ENCODE measurements around the gene DENND1A.

DENND1A gene

GRCh38 chr9:123922431-123922830 is 7.5 kb downstream of the DENND1A start:
- Histone ChIP-seq H3K79me2 (ENCODE audit: insufficient read depth, low read length) (0 out of 2 replicates have a peak, but pooled peaks cover 4% of the 10 kb centered on the region), H3K4me2 (ENCODE audit: low read depth, low read length, poor library complexity, severe bottlenecking) (no peak overlapping the region), H4K20me1 (ENCODE audit: low read depth, low read length) (no peaks in the 10 kb centered on the region; the same call in 1 of the 2 replicates), H3K27me3 (ENCODE audit: low read length) (no peaks in the 10 kb centered on the region), H3K27ac (ENCODE audit: low read depth, low read length) (no peak overlapping the region), H3F3A (ENCODE audit: insufficient read depth) (no peaks in the 10 kb centered on the region), H3K4me3 (ENCODE audit: insufficient read depth, low read length, poor library complexity, severe bottlenecking) (no peak overlapping the region), H3K36me3 (ENCODE audit: low read length) (no peaks in the 10 kb centered on the region), H3K9me2 (replicated peaks; ENCODE audit: insufficient read depth, low read length) (no peaks in the 10 kb centered on the region), H2AFZ (ENCODE audit: low read depth, low read length, severe bottlenecking) (no peak overlapping the region), H3K9me3 (ENCODE audit: insufficient read depth, low read length) (no peaks in the 10 kb centered on the region), H3K9ac (ENCODE audit: low read length) (no peak overlapping the region)
- TF ChIP-seq CTCF (IDR thresholded peaks at IDR 0.05; ENCODE audit: insufficient read depth, low read length, poor library complexity, severe bottlenecking) (no peak), EZH2phosphoT487 (conservative IDR thresholded peaks at IDR 0.05; ENCODE audit: low read length) (no peak)

- no peak for TF ChIP-seq CTCF (IDR thresholded peaks at IDR 0.05; ENCODE audit: insufficient read depth, low read length, poor library complexity, severe bottlenecking)
- TF ChIP-seq EZH2phosphoT487 (conservative IDR thresholded peaks at IDR 0.05; ENCODE audit: low read length), result no peak
- Histone ChIP-seq H3K4me2 (ENCODE audit: low read depth, low read length, poor library complexity, severe bottlenecking) (no peak overlapping the region), H3K36me3 (ENCODE audit: low read length) (no peaks in the 10 kb centered on the region), H3K27ac (ENCODE audit: low read depth, low read length) (no peak overlapping the region), H3K4me3 (ENCODE audit: insufficient read depth, low read length, poor library complexity, severe bottlenecking) (no peak overlapping the region), H3K79me2 (ENCODE audit: insufficient read depth, low read length) (no peaks in the 10 kb centered on the region), H3K9me3 (ENCODE audit: insufficient read depth, low read length) (no peaks in the 10 kb centered on the region), H3F3A (ENCODE audit: insufficient read depth) (no peaks in the 10 kb centered on the region; the same call in 1 of the 2 replicates), H4K20me1 (ENCODE audit: low read depth, low read length) (no peaks in the 10 kb centered on the region), H2AFZ (ENCODE audit: low read depth, low read length, severe bottlenecking) (no peak overlapping the region), H3K27me3 (ENCODE audit: low read length) (no peaks in the 10 kb centered on the region), H3K9me2 (replicated peaks; ENCODE audit: insufficient read depth, low read length) (no peaks in the 10 kb centered on the region), H3K9ac (ENCODE audit: low read length) (no peak overlapping the region)
These were observed 15.3 kb downstream of the DENND1A start for GRCh38 chr9:123914517-123915196.

- no peaks in the 10 kb centered on the region for H3K9me3 ChIP-seq (ENCODE audit: insufficient read depth, low read length)
- no peak overlapping the region for H3K4me3 ChIP-seq (ENCODE audit: insufficient read depth, low read length, poor library complexity, severe bottlenecking)
- no peaks in the 10 kb centered on the region for H3K27me3 ChIP-seq (ENCODE audit: low read length)
- no peak overlapping the region for H3K4me2 ChIP-seq (ENCODE audit: low read depth, low read length, poor library complexity, severe bottlenecking)
- H3K79me2 ChIP-seq (ENCODE audit: insufficient read depth, low read length), result no peaks in the 10 kb centered on the region
- H3K9me2 ChIP-seq (replicated peaks; ENCODE audit: insufficient read depth, low read length), result no peaks in the 10 kb centered on the region
- no peaks in the 10 kb centered on the region for H4K20me1 ChIP-seq (ENCODE audit: low read depth, low read length)
- TF ChIP-seq CTCF (IDR thresholded peaks at IDR 0.05; ENCODE audit: insufficient read depth, low read length, poor library complexity, severe bottlenecking) (no peak), EZH2phosphoT487 (conservative IDR thresholded peaks at IDR 0.05; ENCODE audit: low read length) (no peak)
- no peak overlapping the region for H3K9ac ChIP-seq (ENCODE audit: low read length)
- H3F3A ChIP-seq (ENCODE audit: insufficient read depth), result no peaks in the 10 kb centered on the region; the same call in 1 of the 2 replicates
- H3K27ac ChIP-seq (ENCODE audit: low read depth, low read length), result no peak overlapping the region
- no peak overlapping the region for H2AFZ ChIP-seq (ENCODE audit: low read depth, low read length, severe bottlenecking)
- H3K36me3 ChIP-seq (ENCODE audit: low read length), result no peaks in the 10 kb centered on the region
These were observed 17.6 kb downstream of the DENND1A start for GRCh38 chr9:123912167-123912897.

Measured in SU-DHL-6 (cell line).